ENCODE data around the gene STRIP2. TPM values are rescaled to one million over a fixed set of nuclear protein-coding genes. Genes with fewer than 3 reads are reported as not detected.
A peak's percentile ranks its signal among the peaks of the same experiment; 100 is the strongest.

STRIP2 gene
- total RNA-seq, 1 experiment from 2014 or later: 9.9 TPM

DNA sequence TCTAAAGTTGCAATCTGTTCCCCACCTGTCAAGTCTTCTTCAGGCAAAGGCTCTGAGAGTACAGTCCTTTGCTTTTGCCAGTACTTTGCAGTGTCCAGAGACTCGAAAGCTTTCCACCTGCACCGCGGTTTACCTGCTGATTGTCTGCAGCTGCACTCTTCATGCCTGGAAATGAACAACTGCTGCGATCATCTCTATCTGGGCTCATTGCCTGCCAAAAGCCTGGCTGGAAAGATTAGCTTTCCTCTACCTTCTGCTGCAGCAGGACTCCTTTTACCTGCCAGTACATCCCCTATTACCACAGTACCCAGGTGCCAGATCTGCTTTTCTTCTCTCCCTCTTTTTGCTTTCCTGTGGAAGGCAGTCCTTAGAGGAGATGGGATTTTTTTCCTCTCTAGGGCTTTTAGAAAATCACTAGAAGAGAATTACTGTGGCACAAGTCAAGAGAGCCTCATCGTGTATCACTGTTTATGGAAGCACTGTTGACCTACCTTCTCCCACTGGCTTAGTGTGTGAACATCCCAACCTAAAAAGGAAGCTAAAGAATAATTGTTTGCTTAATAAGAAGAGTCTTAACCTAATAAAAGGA, 2.2 kb downstream of the STRIP2 start:
- Histone ChIP-seq H3K4ac (ENCODE audit: low read depth, low read length) (no peak overlapping the region), H4K8ac (replicated peaks; ENCODE audit: insufficient read length, low read depth, low read length) (no peak overlapping the region), H2BK120ac (ENCODE audit: low read depth, low read length, poor library complexity, severe bottlenecking) (no peak overlapping the region), H2BK20ac (ENCODE audit: low read depth, low read length, poor library complexity, severe bottlenecking) (no peak overlapping the region), H2BK15ac (ENCODE audit: low read depth, low read length) (no peak overlapping the region), H3K23ac (ENCODE audit: insufficient read length, low read depth, low read length) (no peak overlapping the region), H3K56ac (ENCODE audit: insufficient read length, low read depth, low read length) (no peak overlapping the region), H3K4me1 (ENCODE audit: insufficient read depth, low read length) (0 out of 2 replicates have a peak, but pooled peaks cover 4% of the 10 kb centered on the region), H2BK12ac (ENCODE audit: insufficient read length, low read depth, low read length) (no peak overlapping the region), H4K91ac (ENCODE audit: insufficient read length, low read depth, low read length) (no peak overlapping the region), H2AFZ (ENCODE audit: low read length) (no peak overlapping the region), H3K27ac (ENCODE audit: insufficient read length, low read depth, low read length) (no peak overlapping the region), H3K27me3 (ENCODE audit: insufficient read depth, low read length) (no peaks in the 10 kb centered on the region; the same call in 1 of the 2 replicates), H3T11ph (ENCODE audit: low read length) (no peak overlapping the region), H2BK5ac (ENCODE audit: insufficient read length, low read length) (no peak overlapping the region), H3K4me2 (ENCODE audit: insufficient read depth, insufficient read length, low read length) (no peak overlapping the region), H3K18ac (ENCODE audit: insufficient read length, low read depth, low read length) (no peak overlapping the region), H4K20me1 (ENCODE audit: control insufficient read depth, insufficient read depth, insufficient read length) (no peaks in the 10 kb centered on the region), H3K79me2 (ENCODE audit: insufficient read depth, low read length) (no peaks in the 10 kb centered on the region), H2AK5ac (ENCODE audit: insufficient read length, low read length) (no peak overlapping the region), H4K5ac (ENCODE audit: insufficient read length, low read depth, low read length) (no peak overlapping the region), H3K14ac (ENCODE audit: insufficient read depth, low read length) (no peak overlapping the region), H3K79me1 (ENCODE audit: insufficient read depth, low read depth, low read length, poor library complexity, severe bottlenecking) (no peaks in the 10 kb centered on the region), H3K23me2 (ENCODE audit: insufficient read length, low read depth, low read length, poor library complexity, severe bottlenecking) (peaks cover 17% of the 10 kb centered on the region), H3K9ac (ENCODE audit: extremely low read depth, insufficient read length, low read length) (no peak overlapping the region), H3K9me3 (ENCODE audit: control insufficient read depth, low read depth, low read length) (no peaks in the 10 kb centered on the region)
- TF ChIP-seq, protein P1, sequence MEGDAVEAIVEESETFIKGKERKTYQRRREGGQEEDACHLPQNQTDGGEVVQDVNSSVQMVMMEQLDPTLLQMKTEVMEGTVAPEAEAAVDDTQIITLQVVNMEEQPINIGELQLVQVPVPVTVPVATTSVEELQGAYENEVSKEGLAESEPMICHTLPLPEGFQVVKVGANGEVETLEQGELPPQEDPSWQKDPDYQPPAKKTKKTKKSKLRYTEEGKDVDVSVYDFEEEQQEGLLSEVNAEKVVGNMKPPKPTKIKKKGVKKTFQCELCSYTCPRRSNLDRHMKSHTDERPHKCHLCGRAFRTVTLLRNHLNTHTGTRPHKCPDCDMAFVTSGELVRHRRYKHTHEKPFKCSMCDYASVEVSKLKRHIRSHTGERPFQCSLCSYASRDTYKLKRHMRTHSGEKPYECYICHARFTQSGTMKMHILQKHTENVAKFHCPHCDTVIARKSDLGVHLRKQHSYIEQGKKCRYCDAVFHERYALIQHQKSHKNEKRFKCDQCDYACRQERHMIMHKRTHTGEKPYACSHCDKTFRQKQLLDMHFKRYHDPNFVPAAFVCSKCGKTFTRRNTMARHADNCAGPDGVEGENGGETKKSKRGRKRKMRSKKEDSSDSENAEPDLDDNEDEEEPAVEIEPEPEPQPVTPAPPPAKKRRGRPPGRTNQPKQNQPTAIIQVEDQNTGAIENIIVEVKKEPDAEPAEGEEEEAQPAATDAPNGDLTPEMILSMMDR (conservative IDR thresholded peaks at IDR 0.05): no peak
- peaks cover 32% of the 10 kb centered on the region for H3K27me3 Mint-ChIP-seq (ENCODE audit: low read depth)
- no peaks in the 10 kb centered on the region for H3K9me3 Mint-ChIP-seq
- 0 out of 5 replicates have a peak overlapping the region, but pooled peaks of 1 of the 2 experiments have one; percentile 9 for H3K4me3 Mint-ChIP-seq
- peaks cover 0 to 9% (median 5%) of the 10 kb centered on the region in 3 experiments; a peak in 2 of 7 replicates for H3K36me3 Mint-ChIP-seq (ENCODE audit: insufficient read depth in 1 of 3, low read depth in 3 of 3)
- WGBS (ENCODE audit: extremely low coverage, insufficient read length, low lambda C conversion rate): no CpG with 5 or more reads among the region's 5 CpGs
- H3K27ac Mint-ChIP-seq: no peak overlapping the region
- DNase-seq: no peak
- H3K4me1 Mint-ChIP-seq: peaks cover 26 to 31% of the 10 kb centered on the region in 2 experiments
